IMR-90 (cell line): ENCODE results near the gene RBP2. TPM values are rescaled to one million over a fixed set of nuclear protein-coding genes. Genes with fewer than 3 reads are reported as not detected.

Experiments
- ATAC-seq: fragments of 200-7000 bp; cut with Tn5 transposase; 2 replicates; pipeline ENCODE4 v1.9.1; 2020; ENCODE audit warnings: low read depth, mild to moderate bottlenecking, moderate library complexity
- BruUV-seq: library from RNA; stranded (reverse); fragments of 400-500 nt; replicated peaks from 2 replicates; lab custom pipeline; 2021; lab: Mats Ljungman, UMichigan
- CTCF ChIA-PET: fragments of 300-600 bp; formaldehyde crosslinking; extraction: SDS; loops from one replicate; lab custom pipeline; 2021; ENCODE audit warnings: antibody characterized with exemption; lab: Yijun Ruan, JAX
- POLR2A ChIA-PET: fragments of 300-600 bp; sonication (Branson Sonifier 250); formaldehyde crosslinking; loops from one replicate; lab custom pipeline; 2022; ENCODE audit warnings: antibody characterized with exemption; ENCODE audit not compliant: unreplicated experiment; lab: Charles Lee
- DNase-seq: peaks from one replicate; pipeline ENCODE4 v3.0.0; 2013
- H2AFZ ChIP-seq: replicated peaks from 2 replicates; pipeline ENCODE3; 2013; ENCODE audit warnings: low read length, mild to moderate bottlenecking; ENCODE audit not compliant: poor library complexity
- H2AK5ac ChIP-seq: 2 replicates; pipeline ENCODE4 v1.6.1; 2013; ENCODE audit warnings: low read depth, low read length, inconsistent platforms
- H2AK9ac ChIP-seq: replicated peaks from 2 replicates; pipeline ENCODE3; 2013; ENCODE audit warnings: mild to moderate bottlenecking, low read depth, low read length, moderate library complexity; ENCODE audit not compliant: poor library complexity
- H2BK120ac ChIP-seq: 2 replicates; pipeline ENCODE4 v1.6.1; 2013; ENCODE audit warnings: low read depth, low read length, inconsistent platforms
- H2BK15ac ChIP-seq: 3 replicates; pipeline ENCODE4 v1.6.1; 2013; ENCODE audit warnings: low read depth, low read length, inconsistent platforms
- H2BK20ac ChIP-seq: 2 replicates; pipeline ENCODE4 v1.6.1; 2013; ENCODE audit warnings: low read depth, mild to moderate bottlenecking, inconsistent platforms, low read length, moderate library complexity
- H2BK5ac ChIP-seq: 2 replicates; pipeline ENCODE4 v1.6.1; 2013; ENCODE audit warnings: mild to moderate bottlenecking, low read depth, low read length, inconsistent platforms; ENCODE audit not compliant: poor library complexity, severe bottlenecking
- H3K14ac ChIP-seq: replicated peaks from 2 replicates; pipeline ENCODE4 v1.6.1; 2013; ENCODE audit warnings: low read depth, low read length, inconsistent platforms
- H3K18ac ChIP-seq: 2 replicates; pipeline ENCODE4 v1.6.1; 2013; ENCODE audit warnings: low read depth, low read length, control low read depth
- H3K23ac ChIP-seq: 2 replicates; pipeline ENCODE4 v1.6.1; 2013; ENCODE audit warnings: low read depth, low read length, inconsistent platforms
- H3K27ac ChIP-seq: 2 replicates; pipeline ENCODE4 v1.5.1; 2013; ENCODE audit warnings: mild to moderate bottlenecking, control low read depth, low read length; ENCODE audit not compliant: insufficient read depth
- H3K27me3 ChIP-seq: 2 replicates; pipeline ENCODE4 v1.6.1; 2013; ENCODE audit warnings: low read length; ENCODE audit not compliant: control insufficient read depth, insufficient read depth
- H3K36me3 ChIP-seq: 2 replicates; pipeline ENCODE4 v1.6.1; 2013; ENCODE audit warnings: low read length, mixed read lengths; ENCODE audit not compliant: control insufficient read depth, insufficient read depth
- H3K4ac ChIP-seq: 2 replicates; pipeline ENCODE4 v1.6.1; 2013; ENCODE audit warnings: low read depth, low read length, inconsistent platforms
- H3K4me1 ChIP-seq: 2 replicates; pipeline ENCODE4 v1.6.1; 2013; ENCODE audit warnings: low read length, mixed read lengths; ENCODE audit not compliant: control insufficient read depth, insufficient read depth
- H3K4me2 ChIP-seq: 2 replicates; pipeline ENCODE4 v1.6.1; 2013; ENCODE audit warnings: low read depth, mild to moderate bottlenecking, control low read depth, low read length, moderate library complexity
- H3K4me3 ChIP-seq: 2 replicates; pipeline ENCODE4 v1.5.1; 2013; ENCODE audit warnings: low read depth, mild to moderate bottlenecking, control low read depth, low read length, moderate library complexity; ENCODE audit not compliant: insufficient read depth
- H3K56ac ChIP-seq: 2 replicates; pipeline ENCODE4 v1.6.1; 2013; ENCODE audit warnings: low read length, inconsistent platforms; ENCODE audit not compliant: insufficient read depth; ENCODE audit errors: extremely low read depth
- H3K79me1 ChIP-seq, 2 experiments: 2 replicates each; pipeline ENCODE4 v1.6.1; 2013; ENCODE audit warnings: low read length in 2 of 2, inconsistent platforms in 1 of 2, low read depth in 1 of 2
- H3K9ac ChIP-seq: 2 replicates; pipeline ENCODE4 v1.6.1; 2013; ENCODE audit warnings: low read depth, low read length, control low read depth
- H3K9me1 ChIP-seq: 2 replicates; pipeline ENCODE4 v1.6.1; 2013; ENCODE audit warnings: low read length, inconsistent platforms; ENCODE audit not compliant: insufficient read depth
- H3K9me3 ChIP-seq: 2 replicates; pipeline ENCODE4 v1.6.1; 2013; ENCODE audit warnings: low read length; ENCODE audit not compliant: control insufficient read depth, insufficient read depth
- H4K20me1 ChIP-seq: 2 replicates; pipeline ENCODE4 v1.6.1; 2013; ENCODE audit warnings: low read length, inconsistent platforms; ENCODE audit not compliant: insufficient read depth
- H4K5ac ChIP-seq: 2 replicates; pipeline ENCODE4 v1.6.1; 2013; ENCODE audit warnings: mild to moderate bottlenecking, low read depth, low read length, control low read depth
- H4K8ac ChIP-seq, 2 experiments: 2 replicates each; pipeline ENCODE4 v1.6.1; 2013; ENCODE audit warnings: low read depth in 2 of 2, low read length in 2 of 2, control low read depth in 1 of 2, inconsistent platforms in 1 of 2
- H4K91ac ChIP-seq: 2 replicates; pipeline ENCODE4 v1.6.1; 2013; ENCODE audit warnings: low read depth, low read length, inconsistent platforms; ENCODE audit not compliant: insufficient read depth
- BHLHE40 ChIP-seq: fragments of 150-350 bp; IDR thresholded peaks from 2 replicates; pipeline ENCODE4 v1.6.1; 2016; ENCODE audit warnings: mild to moderate bottlenecking, low read depth, low read length
- CHD1 ChIP-seq: IDR thresholded peaks from 2 replicates; pipeline ENCODE4 v1.6.1; 2012; ENCODE audit warnings: low read depth, low read length, improper control_type of control experiment
- FOS ChIP-seq: fragments of 150-350 bp; IDR thresholded peaks from 2 replicates; pipeline ENCODE4 v1.6.1; 2016; ENCODE audit warnings: low read depth, low read length
- MAFK ChIP-seq: IDR thresholded peaks from 2 replicates; pipeline ENCODE4 v1.6.1; 2012; ENCODE audit warnings: low read depth, low read length, improper control_type of control experiment
- NFE2L2 ChIP-seq: fragments of 150-350 bp; IDR thresholded peaks from 2 replicates; pipeline ENCODE4 v1.6.1; 2016; ENCODE audit warnings: low read depth, mild to moderate bottlenecking, low read length
- POLR2A ChIP-seq: IDR thresholded peaks from 2 replicates; pipeline ENCODE4 v1.6.1; 2012; ENCODE audit warnings: mild to moderate bottlenecking, low read depth, low read length
- RAD21 ChIP-seq: IDR thresholded peaks from 2 replicates; pipeline ENCODE4 v1.6.1; 2012; ENCODE audit warnings: low read length, improper control_type of control experiment
- SMC3 ChIP-seq: fragments of 150-350 bp; IDR thresholded peaks from 2 replicates; pipeline ENCODE4 v1.6.1; 2016; ENCODE audit warnings: low read depth, mild to moderate bottlenecking, antibody characterized with exemption, low read length, moderate library complexity
- WGBS, 2 experiments: methylation state at CpG; one replicate each; pipeline versions ENCODE4 v1.1.5 to v1.1.7; 2013; ENCODE audit warnings: missing lambda C conversion rate in 2 of 2; ENCODE audit not compliant: insufficient read length in 1 of 2; ENCODE audit errors: extremely low coverage in 2 of 2; 5-methylcytosine and 5-hydroxymethylcytosine counted together
- dilution Hi-C: fragments of 300-500 bp; cut with HindIII; formaldehyde crosslinking; loops from one replicate; pipeline ENCODE4 v1.14.3; 2018; ENCODE audit warnings: low sequenced_read_pairs; ENCODE audit not compliant: unreplicated experiment
- in situ Hi-C: fragments of 300-500 bp; cut with MboI; formaldehyde crosslinking; loops from 3 replicates; pipeline ENCODE4 v1.14.3; 2019; ENCODE audit warnings: low sequenced_read_pairs, inconsistent platforms, mixed read lengths
- intact Hi-C: fragments of 100-400 bp; cut with micrococcal nuclease; formaldehyde crosslinking; loops from 2 replicates; pipeline ENCODE4 v1.10.0; 2022
- polyA plus RNA-seq, 3 experiments: library from polyadenylated mRNA; depleted of rRNA; stranded (reverse); fragments of >200 nt; gene quantifications; 2 replicates each; pipeline ENCODE4 v1.2.3, GENCODE V29; 2012; ENCODE audit warnings: low replicate concordance in 1 of 3
- total RNA-seq: library from RNA; depleted of rRNA; stranded (reverse); fragments of >200 nt; gene quantifications from 2 replicates; pipeline ENCODE4 v1.2.3, GENCODE V29; 2012
- TF ChIP-seq, protein P1 (sequence below): fragments of 150-350 bp; IDR thresholded peaks from 2 replicates; pipeline ENCODE4 v1.6.1; 2016; ENCODE audit warnings: low read depth, mild to moderate bottlenecking, low read length, moderate library complexity, borderline replicate concordance
- TF ChIP-seq, protein P2 (sequence below): conservative IDR thresholded peaks from 2 replicates; pipeline ENCODE4 v1.5.1; 2012; ENCODE audit warnings: mild to moderate bottlenecking, low read depth, low read length, improper control_type of control experiment

RBP2 gene
- total and polyA plus RNA-seq, 2 of the 4 experiments (the other 2 are of a cell fraction) = not detected

DNA sequence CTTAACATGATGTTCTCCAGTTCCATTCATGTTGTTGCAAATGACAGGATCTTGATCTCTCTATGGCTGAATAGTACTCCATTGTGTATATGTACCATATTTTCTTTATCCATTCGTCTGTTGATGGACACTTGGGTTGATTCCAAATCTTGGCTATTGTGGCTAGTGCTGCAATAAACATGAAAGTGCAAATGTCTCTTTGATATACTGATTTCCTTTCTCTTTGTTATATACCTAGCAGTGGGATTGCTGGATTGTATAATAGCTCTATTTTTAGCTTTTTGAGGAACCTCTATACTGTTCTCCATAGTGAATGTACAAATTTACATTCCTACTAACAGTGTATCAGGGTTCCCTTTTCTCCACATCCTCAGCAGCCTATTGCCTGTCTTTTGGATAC lies 5.9 kb upstream of the RBP2 start:
- dilution Hi-C loops = no loop called here
- H3K23ac ChIP-seq = no peak overlapping the region
- no peaks in the 10 kb centered on the region for H3K27me3 ChIP-seq
- H3K9me1 ChIP-seq = no peaks in the 10 kb centered on the region
- no peak for ATAC-seq
- no peak overlapping the region for H3K18ac ChIP-seq
- H3K56ac ChIP-seq = no peak overlapping the region
- H4K8ac ChIP-seq = no peak overlapping the region
- no peak overlapping the region for H3K9ac ChIP-seq
- H3K4ac ChIP-seq = no peak overlapping the region
- TF ChIP-seq BHLHE40 = no peak
- TF ChIP-seq POLR2A = no peak
- TF ChIP-seq, protein P1, sequence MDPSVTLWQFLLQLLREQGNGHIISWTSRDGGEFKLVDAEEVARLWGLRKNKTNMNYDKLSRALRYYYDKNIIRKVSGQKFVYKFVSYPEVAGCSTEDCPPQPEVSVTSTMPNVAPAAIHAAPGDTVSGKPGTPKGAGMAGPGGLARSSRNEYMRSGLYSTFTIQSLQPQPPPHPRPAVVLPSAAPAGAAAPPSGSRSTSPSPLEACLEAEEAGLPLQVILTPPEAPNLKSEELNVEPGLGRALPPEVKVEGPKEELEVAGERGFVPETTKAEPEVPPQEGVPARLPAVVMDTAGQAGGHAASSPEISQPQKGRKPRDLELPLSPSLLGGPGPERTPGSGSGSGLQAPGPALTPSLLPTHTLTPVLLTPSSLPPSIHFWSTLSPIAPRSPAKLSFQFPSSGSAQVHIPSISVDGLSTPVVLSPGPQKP = no peak
- TF ChIP-seq CHD1 = no peak
- no peak for TF ChIP-seq SMC3
- no peak for TF ChIP-seq RAD21
- no peak for TF ChIP-seq FOS
- TF ChIP-seq MAFK = no peak
- TF ChIP-seq NFE2L2 = no peak
- TF ChIP-seq, protein P2, sequence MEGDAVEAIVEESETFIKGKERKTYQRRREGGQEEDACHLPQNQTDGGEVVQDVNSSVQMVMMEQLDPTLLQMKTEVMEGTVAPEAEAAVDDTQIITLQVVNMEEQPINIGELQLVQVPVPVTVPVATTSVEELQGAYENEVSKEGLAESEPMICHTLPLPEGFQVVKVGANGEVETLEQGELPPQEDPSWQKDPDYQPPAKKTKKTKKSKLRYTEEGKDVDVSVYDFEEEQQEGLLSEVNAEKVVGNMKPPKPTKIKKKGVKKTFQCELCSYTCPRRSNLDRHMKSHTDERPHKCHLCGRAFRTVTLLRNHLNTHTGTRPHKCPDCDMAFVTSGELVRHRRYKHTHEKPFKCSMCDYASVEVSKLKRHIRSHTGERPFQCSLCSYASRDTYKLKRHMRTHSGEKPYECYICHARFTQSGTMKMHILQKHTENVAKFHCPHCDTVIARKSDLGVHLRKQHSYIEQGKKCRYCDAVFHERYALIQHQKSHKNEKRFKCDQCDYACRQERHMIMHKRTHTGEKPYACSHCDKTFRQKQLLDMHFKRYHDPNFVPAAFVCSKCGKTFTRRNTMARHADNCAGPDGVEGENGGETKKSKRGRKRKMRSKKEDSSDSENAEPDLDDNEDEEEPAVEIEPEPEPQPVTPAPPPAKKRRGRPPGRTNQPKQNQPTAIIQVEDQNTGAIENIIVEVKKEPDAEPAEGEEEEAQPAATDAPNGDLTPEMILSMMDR = no peak
- no peaks in the 10 kb centered on the region for H3K79me1 ChIP-seq
- CTCF ChIA-PET = no interaction called here
- H3K9me3 ChIP-seq = no peaks in the 10 kb centered on the region
- no peak overlapping the region for H2BK120ac ChIP-seq
- no peak overlapping the region for H2BK15ac ChIP-seq
- DNase-seq = no peak
- no CpG with 5 or more reads among the region's 1 CpG for WGBS, 2 experiments
- H4K5ac ChIP-seq = no peak overlapping the region
- BruUV-seq = no TSS peak
- no peaks in the 10 kb centered on the region for H3K36me3 ChIP-seq
- no peak overlapping the region for H3K14ac ChIP-seq
- H2BK20ac ChIP-seq = no peak overlapping the region
- no peak overlapping the region for H2AFZ ChIP-seq
- no peak overlapping the region for H4K91ac ChIP-seq
- H3K27ac ChIP-seq = no peak overlapping the region
- POLR2A ChIA-PET = no interaction called here
- in situ Hi-C loops = no loop called here
- intact Hi-C loops = no loop called here
- H4K20me1 ChIP-seq = no peaks in the 10 kb centered on the region
- H2BK5ac ChIP-seq = no peak overlapping the region
- H3K4me1 ChIP-seq = no peaks in the 10 kb centered on the region
- H2AK9ac ChIP-seq = no peak overlapping the region
- no peak overlapping the region for H3K4me3 ChIP-seq
- H3K4me2 ChIP-seq = no peak overlapping the region
- H2AK5ac ChIP-seq = no peak overlapping the region
